IMR-90 (cell line): ENCODE measurements around the gene LUZP4. TPM values are rescaled to one million over a fixed set of nuclear protein-coding genes. Genes with fewer than 3 reads are reported as not detected.

ENCODE experiments used
- ATAC-seq: fragments of 200-7000 bp; cut with Tn5 transposase; 2 replicates; pipeline ENCODE4 v1.9.1; 2020; ENCODE audit warnings: low read depth, mild to moderate bottlenecking, moderate library complexity
- BruUV-seq: library from RNA; stranded (reverse); fragments of 400-500 nt; replicated peaks from 2 replicates; lab custom pipeline; 2021; lab: Mats Ljungman, UMichigan
- CTCF ChIA-PET: fragments of 300-600 bp; formaldehyde crosslinking; extraction: SDS; loops from one replicate; lab custom pipeline; 2021; ENCODE audit warnings: antibody characterized with exemption; lab: Yijun Ruan, JAX
- POLR2A ChIA-PET: fragments of 300-600 bp; sonication (Branson Sonifier 250); formaldehyde crosslinking; loops from one replicate; lab custom pipeline; 2022; ENCODE audit warnings: antibody characterized with exemption; ENCODE audit not compliant: unreplicated experiment; lab: Charles Lee
- DNase-seq: peaks from one replicate; pipeline ENCODE4 v3.0.0; 2013
- H2AFZ ChIP-seq: replicated peaks from 2 replicates; pipeline ENCODE3; 2013; ENCODE audit warnings: low read length, mild to moderate bottlenecking; ENCODE audit not compliant: poor library complexity
- H2AK5ac ChIP-seq: 2 replicates; pipeline ENCODE4 v1.6.1; 2013; ENCODE audit warnings: low read depth, low read length, inconsistent platforms
- H2AK9ac ChIP-seq: replicated peaks from 2 replicates; pipeline ENCODE3; 2013; ENCODE audit warnings: mild to moderate bottlenecking, low read depth, low read length, moderate library complexity; ENCODE audit not compliant: poor library complexity
- H2BK120ac ChIP-seq: 2 replicates; pipeline ENCODE4 v1.6.1; 2013; ENCODE audit warnings: low read depth, low read length, inconsistent platforms
- H2BK15ac ChIP-seq: 3 replicates; pipeline ENCODE4 v1.6.1; 2013; ENCODE audit warnings: low read depth, low read length, inconsistent platforms
- H2BK20ac ChIP-seq: 2 replicates; pipeline ENCODE4 v1.6.1; 2013; ENCODE audit warnings: low read depth, mild to moderate bottlenecking, inconsistent platforms, low read length, moderate library complexity
- H2BK5ac ChIP-seq: 2 replicates; pipeline ENCODE4 v1.6.1; 2013; ENCODE audit warnings: mild to moderate bottlenecking, low read depth, low read length, inconsistent platforms; ENCODE audit not compliant: poor library complexity, severe bottlenecking
- H3K14ac ChIP-seq: replicated peaks from 2 replicates; pipeline ENCODE4 v1.6.1; 2013; ENCODE audit warnings: low read depth, low read length, inconsistent platforms
- H3K18ac ChIP-seq: 2 replicates; pipeline ENCODE4 v1.6.1; 2013; ENCODE audit warnings: low read depth, low read length, control low read depth
- H3K23ac ChIP-seq: 2 replicates; pipeline ENCODE4 v1.6.1; 2013; ENCODE audit warnings: low read depth, low read length, inconsistent platforms
- H3K27ac ChIP-seq: 2 replicates; pipeline ENCODE4 v1.5.1; 2013; ENCODE audit warnings: mild to moderate bottlenecking, control low read depth, low read length; ENCODE audit not compliant: insufficient read depth
- H3K27me3 ChIP-seq: 2 replicates; pipeline ENCODE4 v1.6.1; 2013; ENCODE audit warnings: low read length; ENCODE audit not compliant: control insufficient read depth, insufficient read depth
- H3K36me3 ChIP-seq: 2 replicates; pipeline ENCODE4 v1.6.1; 2013; ENCODE audit warnings: low read length, mixed read lengths; ENCODE audit not compliant: control insufficient read depth, insufficient read depth
- H3K4ac ChIP-seq: 2 replicates; pipeline ENCODE4 v1.6.1; 2013; ENCODE audit warnings: low read depth, low read length, inconsistent platforms
- H3K4me1 ChIP-seq: 2 replicates; pipeline ENCODE4 v1.6.1; 2013; ENCODE audit warnings: low read length, mixed read lengths; ENCODE audit not compliant: control insufficient read depth, insufficient read depth
- H3K4me2 ChIP-seq: 2 replicates; pipeline ENCODE4 v1.6.1; 2013; ENCODE audit warnings: low read depth, mild to moderate bottlenecking, control low read depth, low read length, moderate library complexity
- H3K4me3 ChIP-seq: 2 replicates; pipeline ENCODE4 v1.5.1; 2013; ENCODE audit warnings: low read depth, mild to moderate bottlenecking, control low read depth, low read length, moderate library complexity; ENCODE audit not compliant: insufficient read depth
- H3K56ac ChIP-seq: 2 replicates; pipeline ENCODE4 v1.6.1; 2013; ENCODE audit warnings: low read length, inconsistent platforms; ENCODE audit not compliant: insufficient read depth; ENCODE audit errors: extremely low read depth
- H3K79me1 ChIP-seq, 2 experiments: 2 replicates each; pipeline ENCODE4 v1.6.1; 2013; ENCODE audit warnings: low read length in 2 of 2, inconsistent platforms in 1 of 2, low read depth in 1 of 2
- H3K9ac ChIP-seq: 2 replicates; pipeline ENCODE4 v1.6.1; 2013; ENCODE audit warnings: low read depth, low read length, control low read depth
- H3K9me1 ChIP-seq: 2 replicates; pipeline ENCODE4 v1.6.1; 2013; ENCODE audit warnings: low read length, inconsistent platforms; ENCODE audit not compliant: insufficient read depth
- H3K9me3 ChIP-seq: 2 replicates; pipeline ENCODE4 v1.6.1; 2013; ENCODE audit warnings: low read length; ENCODE audit not compliant: control insufficient read depth, insufficient read depth
- H4K20me1 ChIP-seq: 2 replicates; pipeline ENCODE4 v1.6.1; 2013; ENCODE audit warnings: low read length, inconsistent platforms; ENCODE audit not compliant: insufficient read depth
- H4K5ac ChIP-seq: 2 replicates; pipeline ENCODE4 v1.6.1; 2013; ENCODE audit warnings: mild to moderate bottlenecking, low read depth, low read length, control low read depth
- H4K8ac ChIP-seq, 2 experiments: 2 replicates each; pipeline ENCODE4 v1.6.1; 2013; ENCODE audit warnings: low read depth in 2 of 2, low read length in 2 of 2, control low read depth in 1 of 2, inconsistent platforms in 1 of 2
- H4K91ac ChIP-seq: 2 replicates; pipeline ENCODE4 v1.6.1; 2013; ENCODE audit warnings: low read depth, low read length, inconsistent platforms; ENCODE audit not compliant: insufficient read depth
- RAD21 ChIP-seq: IDR thresholded peaks from 2 replicates; pipeline ENCODE4 v1.6.1; 2012; ENCODE audit warnings: low read length, improper control_type of control experiment
- WGBS, 2 experiments: methylation state at CpG; one replicate each; pipeline versions ENCODE4 v1.1.5 to v1.1.7; 2013; ENCODE audit warnings: missing lambda C conversion rate in 2 of 2; ENCODE audit not compliant: insufficient read length in 1 of 2; ENCODE audit errors: extremely low coverage in 2 of 2; 5-methylcytosine and 5-hydroxymethylcytosine counted together
- dilution Hi-C: fragments of 300-500 bp; cut with HindIII; formaldehyde crosslinking; loops from one replicate; pipeline ENCODE4 v1.14.3; 2018; ENCODE audit warnings: low sequenced_read_pairs; ENCODE audit not compliant: unreplicated experiment
- in situ Hi-C: fragments of 300-500 bp; cut with MboI; formaldehyde crosslinking; loops from 3 replicates; pipeline ENCODE4 v1.14.3; 2019; ENCODE audit warnings: low sequenced_read_pairs, inconsistent platforms, mixed read lengths
- intact Hi-C: fragments of 100-400 bp; cut with micrococcal nuclease; formaldehyde crosslinking; loops from 2 replicates; pipeline ENCODE4 v1.10.0; 2022
- polyA plus RNA-seq, 3 experiments: library from polyadenylated mRNA; depleted of rRNA; stranded (reverse); fragments of >200 nt; gene quantifications; 2 replicates each; pipeline ENCODE4 v1.2.3, GENCODE V29; 2012; ENCODE audit warnings: low replicate concordance in 1 of 3
- total RNA-seq: library from RNA; depleted of rRNA; stranded (reverse); fragments of >200 nt; gene quantifications from 2 replicates; pipeline ENCODE4 v1.2.3, GENCODE V29; 2012

Gene LUZP4
- total and polyA plus RNA-seq, 2 of the 4 experiments (the other 2 are of a cell fraction): not detected

GRCh38 chrX:115269051-115269683, 20.3 kb upstream of the LUZP4 start:
- H2AK5ac ChIP-seq: no peak overlapping the region
- ChIA-PET CTCF (no interaction called here), POLR2A (no interaction called here)
- no peak overlapping the region for H3K56ac ChIP-seq
- intact Hi-C loops: no loop called here
- no peak overlapping the region for H2BK5ac ChIP-seq
- WGBS, 2 experiments: no CpG with 5 or more reads among the region's 1 CpG
- no peak overlapping the region for H4K8ac ChIP-seq
- no peak overlapping the region for H2BK15ac ChIP-seq
- no peak overlapping the region for H3K18ac ChIP-seq
- no TSS peak for BruUV-seq
- no peak overlapping the region for H3K14ac ChIP-seq
- H4K20me1 ChIP-seq: no peaks in the 10 kb centered on the region
- H2BK20ac ChIP-seq: no peak overlapping the region
- DNase-seq (no peak), ATAC-seq (no peak)
- in situ Hi-C loops: no loop called here
- no peak overlapping the region for H3K27ac ChIP-seq
- no peak overlapping the region for H4K91ac ChIP-seq
- H3K4me1 ChIP-seq: no peaks in the 10 kb centered on the region
- no peaks in the 10 kb centered on the region for H3K36me3 ChIP-seq
- no peak overlapping the region for H2AK9ac ChIP-seq
- TF ChIP-seq RAD21: no peak
- no peaks in the 10 kb centered on the region for H3K9me1 ChIP-seq
- no peak overlapping the region for H3K9ac ChIP-seq
- no peaks in the 10 kb centered on the region for H3K79me1 ChIP-seq
- no peak overlapping the region for H2BK120ac ChIP-seq
- no peak overlapping the region for H3K4ac ChIP-seq
- H3K27me3 ChIP-seq: peaks cover 5% of the 10 kb centered on the region
- H3K9me3 ChIP-seq: no peaks in the 10 kb centered on the region
- dilution Hi-C loops: no loop called here
- H2AFZ ChIP-seq: no peak overlapping the region
- H3K23ac ChIP-seq: no peak overlapping the region
- no peak overlapping the region for H3K4me3 ChIP-seq
- H4K5ac ChIP-seq: no peak overlapping the region
- H3K4me2 ChIP-seq: no peak overlapping the region
